Measurements from ENCODE around the gene CENPQ.

- no peak; the same call in 1 of the 2 replicates for TF ChIP-seq CEBPB (IDR thresholded peaks at IDR 0.05; ENCODE audit: low read depth)
- peak; percentile 33; the same call in 1 of the 2 replicates for TF ChIP-seq SP1 (IDR thresholded peaks at IDR 0.05; ENCODE audit: low read depth)
- TF ChIP-seq EZH2phosphoT487 (IDR thresholded peaks at IDR 0.05; ENCODE audit: borderline replicate concordance), result no peak
These were observed 68.8 kb downstream of the CENPQ start for GRCh38 chr6:49531774-49532569.
